Ramos (cell line): ENCODE data around the gene TSPAN3.

Source experiments
- in situ Hi-C: fragments of 300-500 bp; cut with MboI; formaldehyde crosslinking; loops from one replicate; pipeline ENCODE4 v1.14.3; 2022; ENCODE audit warnings: low sequenced_read_pairs; ENCODE audit not compliant: unreplicated experiment

TSPAN3 gene

DNA sequence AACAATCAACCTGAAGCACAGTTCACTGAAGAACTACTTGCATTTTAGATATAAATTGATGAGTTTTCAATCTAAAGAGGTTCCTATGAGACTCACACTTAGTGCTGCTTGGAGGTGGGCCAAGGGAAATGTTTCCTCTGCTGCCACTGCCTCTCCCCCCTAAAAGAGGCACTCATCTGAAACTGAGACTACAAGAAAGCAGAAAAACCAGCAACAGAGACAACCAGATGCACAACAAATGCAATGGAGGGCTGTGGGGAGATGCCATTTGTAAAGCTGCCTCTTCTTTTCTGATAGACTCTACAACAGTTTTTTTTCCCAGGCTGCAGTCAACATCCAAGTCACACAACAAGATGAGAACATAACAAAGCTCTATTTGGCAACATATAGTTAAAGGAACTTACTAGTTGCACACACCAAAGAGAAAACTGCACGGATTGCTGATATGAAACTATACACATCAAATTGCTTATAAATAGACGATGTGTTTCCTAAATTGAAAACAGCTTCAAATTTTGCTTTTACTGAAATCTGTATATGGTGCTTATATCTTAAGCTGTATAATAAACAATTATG lies 11.0 kb downstream of the TSPAN3 start:
- in situ Hi-C loops, result no loop called here

DNA sequence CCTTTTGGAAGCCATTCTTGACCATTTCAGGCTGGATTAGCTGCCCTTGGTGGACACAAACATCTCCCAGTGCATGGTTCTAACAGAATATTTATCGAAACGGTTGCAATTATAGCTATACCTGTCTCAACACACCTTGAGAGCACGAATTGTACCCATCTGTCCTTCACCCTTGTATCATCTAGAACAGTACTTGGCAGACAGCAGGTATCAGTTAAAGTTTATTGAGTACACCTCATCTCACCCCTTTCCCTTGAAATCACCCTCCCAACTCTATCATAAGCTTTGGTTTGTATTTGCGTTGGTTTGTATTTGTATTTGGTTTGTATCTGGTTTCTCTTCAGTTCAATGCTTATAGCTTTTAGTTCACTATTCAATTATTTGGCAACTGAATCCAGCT lies 12.4 kb downstream of the TSPAN3 start:
- in situ Hi-C loops, result no loop called here

DNA sequence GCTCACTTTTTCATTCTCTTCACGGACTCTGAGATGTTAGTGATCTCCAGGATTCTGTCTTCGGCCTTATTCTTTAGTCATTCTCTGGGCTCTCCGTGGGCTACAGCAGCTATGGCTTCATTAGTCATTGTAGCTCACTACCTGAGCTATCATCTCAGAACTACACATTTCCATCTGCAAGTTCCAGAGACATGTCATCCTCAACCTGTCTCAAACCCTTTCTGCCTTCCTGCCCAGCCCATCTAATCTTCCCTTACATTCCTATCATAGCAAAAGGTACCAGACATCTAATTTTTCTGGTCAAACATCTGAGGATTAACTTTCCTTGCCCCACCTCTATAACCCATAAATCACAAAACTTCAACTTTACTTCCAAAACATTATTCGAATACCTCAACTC lies 13.2 kb downstream of the TSPAN3 start:
- in situ Hi-C loops, result no loop called here

DNA sequence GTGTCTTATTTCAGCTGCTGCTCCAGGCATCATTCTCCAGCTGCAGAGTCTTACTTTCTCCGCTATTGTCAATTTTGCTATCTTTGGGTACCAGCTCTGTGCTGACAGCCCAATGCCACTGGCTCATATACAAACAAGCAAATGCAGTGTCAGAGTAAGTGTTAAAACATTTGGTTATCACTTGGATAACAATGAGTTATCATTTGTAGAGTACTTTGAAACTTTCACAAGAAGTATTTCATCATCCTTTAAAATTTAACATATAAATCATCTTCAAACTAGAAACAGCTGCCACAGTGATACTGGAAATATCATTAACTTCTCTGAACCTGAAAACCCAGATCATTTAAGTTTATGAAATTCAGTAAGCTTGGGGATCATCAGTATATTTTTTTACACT lies 13.8 kb downstream of the TSPAN3 start:
- in situ Hi-C loops, result no loop called here

DNA sequence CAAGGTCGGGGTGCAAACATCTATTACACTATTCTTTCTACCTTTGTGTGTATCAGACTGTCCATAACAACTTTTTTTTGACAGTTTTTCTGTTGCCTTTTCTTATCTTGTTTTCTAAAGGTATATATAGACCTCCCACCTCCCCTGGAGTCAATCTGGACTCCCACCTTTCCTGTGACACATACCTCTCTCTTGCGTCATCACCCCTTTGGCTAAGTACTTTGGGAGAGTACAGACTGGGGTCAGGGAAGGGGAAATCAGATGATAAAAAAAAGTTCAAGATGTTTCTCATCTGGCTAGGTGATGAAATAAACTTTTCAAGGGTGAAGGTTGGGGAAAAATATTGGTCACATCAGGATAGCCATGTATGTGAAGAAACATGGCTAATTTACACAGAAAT lies 17.2 kb downstream of the TSPAN3 start:
- in situ Hi-C loops, result no loop called here

DNA sequence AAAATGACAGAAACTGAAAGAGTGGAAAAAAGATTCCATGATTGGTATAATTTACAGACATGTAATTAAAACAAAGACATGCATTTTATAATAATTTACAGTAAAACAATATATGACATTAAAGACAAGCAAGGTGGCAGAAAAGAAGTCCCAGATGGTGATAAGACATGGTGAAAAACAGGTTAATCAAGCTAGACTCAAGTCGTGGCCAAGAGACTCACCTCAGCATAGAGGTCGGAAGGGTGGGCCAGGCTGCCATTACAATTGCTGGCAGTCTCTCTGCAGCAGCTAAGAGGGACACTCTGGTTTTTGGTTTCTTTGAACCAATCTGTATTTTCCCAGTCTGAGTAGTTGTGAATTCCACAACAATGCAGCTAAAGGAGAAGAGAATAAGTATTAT lies 18.4 kb downstream of the TSPAN3 start:
- in situ Hi-C loops, result no loop called here

DNA sequence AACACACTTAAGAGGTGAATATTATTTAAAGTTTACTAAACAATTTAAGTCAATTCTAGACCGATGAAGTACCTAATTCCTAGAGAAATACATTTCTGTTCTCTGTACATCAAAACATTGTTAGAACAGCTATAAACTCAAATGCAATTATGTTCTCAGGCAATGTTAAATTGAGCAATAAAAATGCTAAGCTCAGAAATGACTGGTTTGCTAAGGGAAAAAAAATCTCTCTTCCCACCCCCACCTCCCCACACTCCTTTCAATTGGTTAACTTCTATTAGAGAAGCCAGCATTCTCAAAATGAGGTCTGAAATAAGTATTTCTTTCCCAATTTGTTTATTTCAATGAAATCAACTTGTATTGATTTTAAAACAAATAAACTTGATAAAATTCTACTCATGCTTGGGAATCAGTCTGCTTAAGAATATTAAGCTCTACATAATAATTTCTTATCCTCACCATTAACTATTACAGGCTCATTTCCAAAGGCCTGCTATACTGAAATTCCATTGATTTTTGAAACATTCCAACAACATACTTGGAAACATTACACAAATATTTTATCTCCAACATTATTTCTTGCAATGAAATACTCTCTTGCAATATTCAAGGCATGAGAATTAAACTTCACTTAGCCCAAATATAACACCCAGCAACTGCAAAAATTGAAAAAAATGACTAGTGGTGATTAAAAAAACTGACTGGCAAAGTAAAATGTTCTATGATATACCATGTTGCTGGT lies 22.6 kb downstream of the TSPAN3 start:
- in situ Hi-C loops, result no loop called here

DNA sequence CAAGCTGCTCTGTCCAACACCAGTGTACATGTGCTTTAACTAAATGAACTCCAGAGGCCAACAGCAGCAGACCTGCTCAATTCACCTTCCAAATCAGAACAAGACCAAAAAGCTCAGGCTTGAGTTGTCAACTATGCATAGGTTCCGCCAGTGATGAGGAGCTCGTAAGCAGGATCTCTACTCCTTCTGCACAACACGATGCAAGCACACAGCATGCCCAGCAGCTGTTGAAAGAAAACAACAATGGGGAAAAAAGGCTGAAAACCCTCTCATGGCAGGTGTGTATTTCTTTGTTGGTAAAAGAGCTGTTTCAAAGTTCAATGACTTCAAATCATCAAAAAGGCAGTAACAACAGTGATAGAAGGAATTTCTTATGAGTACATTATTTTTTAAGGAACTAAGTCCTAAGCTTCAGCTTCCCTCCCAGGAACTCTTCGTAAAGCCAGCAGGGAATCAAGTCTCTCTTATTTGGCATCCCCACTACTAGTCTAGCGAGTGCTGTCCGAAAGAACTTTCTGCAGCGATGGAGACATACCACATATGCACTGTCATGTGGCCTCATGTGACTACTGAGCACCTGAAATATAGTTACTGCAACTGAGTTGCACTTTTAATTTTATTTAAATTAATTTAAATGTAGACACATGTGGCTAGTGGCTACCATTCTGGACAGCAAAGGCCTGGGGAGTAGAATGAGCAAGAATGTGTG lies 24.1 kb downstream of the TSPAN3 start:
- in situ Hi-C loops, result no loop called here

DNA sequence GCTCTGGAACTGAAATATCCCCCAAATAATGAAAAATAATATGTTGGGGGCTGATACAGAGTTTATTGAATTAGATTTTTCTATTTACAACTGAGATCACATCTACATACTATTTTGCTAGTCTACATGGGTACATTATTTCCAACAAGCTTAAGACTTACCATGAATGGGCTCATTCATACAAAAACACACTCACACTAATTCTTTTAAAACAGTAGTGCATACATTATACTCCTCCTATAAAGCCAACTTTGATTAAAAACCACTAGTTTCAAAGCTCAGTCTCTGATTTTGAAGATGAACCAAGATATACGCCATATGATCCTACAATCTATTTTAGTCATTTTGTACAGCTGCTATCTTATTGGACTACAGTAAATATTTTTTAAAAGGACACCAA lies 24.9 kb downstream of the TSPAN3 start:
- in situ Hi-C loops, result no loop called here

DNA sequence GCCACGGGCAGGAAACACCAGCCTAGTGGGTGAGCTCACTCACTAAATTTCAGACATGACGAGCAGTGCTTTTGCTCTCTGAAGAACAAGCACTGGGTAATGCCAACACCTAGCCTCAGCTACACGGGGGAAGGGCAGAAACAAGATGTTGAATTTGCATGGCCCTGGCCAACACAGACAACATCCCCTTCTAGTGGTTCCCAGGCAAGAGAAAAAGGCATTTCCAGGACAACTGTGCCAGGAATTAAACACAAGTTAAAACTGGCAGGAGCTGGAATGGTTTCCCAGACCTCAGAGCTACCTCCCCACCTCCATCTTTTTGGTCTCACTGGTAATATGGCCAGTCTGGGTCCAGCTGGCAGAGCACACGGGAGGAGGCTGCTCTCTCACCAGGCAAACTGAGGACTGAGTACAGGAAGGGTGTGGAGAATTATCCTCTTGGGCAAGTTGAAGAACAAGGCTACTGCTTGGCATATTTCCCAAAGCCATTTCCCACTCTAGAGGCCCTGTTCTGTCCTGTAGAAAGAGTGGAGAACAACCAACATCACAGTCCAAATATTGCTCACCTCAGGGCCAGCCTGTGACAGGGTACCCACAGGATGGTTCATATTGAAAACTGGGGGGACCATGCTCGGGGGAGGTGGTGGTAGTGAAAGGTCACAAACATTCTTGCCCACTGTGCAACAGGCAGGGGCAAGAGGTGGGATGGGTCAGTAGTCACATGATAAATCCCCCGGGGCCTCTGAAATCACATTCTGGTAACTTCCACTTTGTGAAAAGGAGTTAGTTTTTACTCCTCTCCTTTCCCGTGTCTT lies 26.5 kb downstream of the TSPAN3 start:
- in situ Hi-C loops, result no loop called here

DNA sequence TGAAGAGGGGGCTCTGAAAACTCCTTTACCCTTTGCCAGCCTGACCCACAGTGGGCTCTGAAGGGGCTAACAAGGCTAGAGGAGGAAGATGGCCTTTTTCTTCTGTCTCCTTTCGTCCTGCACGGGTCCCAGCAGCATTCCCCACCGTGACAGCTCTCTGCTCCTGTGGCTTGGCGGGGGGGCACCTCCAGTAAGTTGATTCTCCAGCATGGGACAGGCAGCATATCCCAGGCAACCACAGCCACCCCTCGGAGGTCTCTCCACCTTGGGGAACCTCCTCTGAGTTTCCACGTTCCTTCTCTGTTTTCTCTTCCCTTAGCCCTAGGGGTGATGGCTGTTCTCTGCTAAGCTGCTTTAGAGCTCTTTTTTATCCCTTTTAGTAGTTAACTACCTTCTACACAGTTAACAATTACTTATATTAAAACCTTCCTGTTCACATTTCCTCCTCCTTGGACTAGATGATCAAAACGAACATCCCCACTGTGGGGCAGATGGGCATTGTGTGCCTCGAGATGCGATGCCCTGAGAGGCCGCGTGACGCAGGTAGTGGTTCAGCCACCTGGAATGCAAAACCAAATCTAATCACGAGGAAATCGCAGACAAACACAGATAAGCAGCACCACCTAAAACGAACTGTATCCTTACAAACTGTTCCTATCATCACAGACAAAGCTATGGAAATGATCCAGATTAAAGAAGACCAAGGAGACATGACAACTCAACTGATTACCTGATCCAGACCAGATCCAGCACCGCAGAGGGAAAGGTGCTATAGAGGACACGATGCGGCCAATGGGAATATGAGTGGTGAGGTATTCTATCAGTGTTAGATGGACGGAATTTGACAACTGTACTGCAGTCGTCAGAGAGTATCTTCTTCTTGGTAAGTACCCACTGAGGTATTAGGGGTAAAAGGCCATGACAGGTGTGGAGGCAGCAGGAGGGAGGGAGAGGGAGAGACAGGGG lies 27.7 kb downstream of the TSPAN3 start:
- in situ Hi-C loops, result no loop called here

DNA sequence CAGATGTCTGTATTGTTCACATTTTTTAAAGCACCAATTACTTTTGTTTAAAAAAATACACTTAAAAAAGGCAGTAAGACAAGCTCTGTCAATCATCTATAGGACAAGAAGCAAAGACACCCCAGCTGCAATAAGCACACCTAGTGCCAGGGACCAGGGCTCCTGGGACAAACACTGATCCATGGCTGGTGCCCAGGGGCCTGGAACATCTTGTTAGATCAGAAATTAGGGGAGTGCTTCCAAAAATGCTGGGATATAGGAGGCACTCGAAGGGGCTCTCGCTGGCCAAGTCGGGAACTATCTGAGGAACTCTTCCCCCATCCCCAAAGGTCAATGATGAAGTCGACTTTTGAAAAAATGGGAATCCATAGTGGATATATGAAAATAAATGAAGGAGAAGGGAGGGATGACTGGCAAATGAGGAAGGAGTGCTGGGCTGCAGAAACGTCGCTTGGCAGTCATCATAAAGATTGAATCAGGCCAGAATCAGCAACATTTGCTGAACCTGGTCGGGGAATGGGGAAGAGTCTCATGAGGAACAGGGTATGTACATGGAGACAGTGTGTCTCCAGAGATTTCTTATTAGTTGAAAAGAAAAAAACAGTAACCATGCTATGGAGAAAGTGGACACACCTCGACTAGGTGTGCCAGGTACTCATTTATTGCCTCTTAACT lies 28.5 kb downstream of the TSPAN3 start:
- in situ Hi-C loops, result no loop called here

DNA sequence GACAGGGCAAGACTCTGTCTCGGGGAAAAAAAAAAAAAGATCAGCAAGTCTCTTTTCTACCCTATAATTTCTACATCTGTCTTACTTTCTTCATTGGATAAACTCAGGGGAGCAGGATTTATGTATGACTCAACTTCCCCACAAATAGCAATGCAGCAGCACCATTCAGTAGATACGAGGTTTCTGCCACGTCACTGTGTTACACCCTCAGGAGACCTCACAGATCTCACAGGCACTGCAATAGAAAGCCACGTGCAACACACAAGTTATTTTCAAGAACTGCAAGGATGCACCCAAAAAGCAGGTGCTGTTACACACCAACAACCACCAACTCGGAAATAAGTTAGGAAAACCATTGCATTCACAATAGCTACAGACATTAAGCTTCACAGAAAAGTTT lies 30.2 kb downstream of the TSPAN3 start:
- in situ Hi-C loops, result no loop called here

DNA sequence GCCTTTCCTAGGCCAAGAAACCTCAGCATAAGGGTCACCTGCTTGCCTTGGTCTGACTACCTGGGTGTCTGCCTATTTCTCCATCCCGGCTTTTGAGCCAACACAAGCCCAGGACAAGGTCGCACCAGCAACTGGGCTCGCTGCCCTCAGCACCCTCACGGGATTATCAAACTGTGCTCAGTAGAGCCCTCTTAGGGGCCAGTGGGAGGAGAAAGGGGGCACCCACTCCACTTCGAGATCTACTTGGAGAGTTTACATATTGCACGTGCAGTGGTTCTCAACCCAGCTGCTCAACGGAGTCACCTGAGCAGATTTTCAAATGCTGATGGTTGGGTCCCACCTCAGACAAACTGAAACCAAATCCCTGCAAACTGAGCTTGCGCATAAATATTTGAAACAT lies 31.1 kb downstream of the TSPAN3 start:
- in situ Hi-C loops, result no loop called here

DNA sequence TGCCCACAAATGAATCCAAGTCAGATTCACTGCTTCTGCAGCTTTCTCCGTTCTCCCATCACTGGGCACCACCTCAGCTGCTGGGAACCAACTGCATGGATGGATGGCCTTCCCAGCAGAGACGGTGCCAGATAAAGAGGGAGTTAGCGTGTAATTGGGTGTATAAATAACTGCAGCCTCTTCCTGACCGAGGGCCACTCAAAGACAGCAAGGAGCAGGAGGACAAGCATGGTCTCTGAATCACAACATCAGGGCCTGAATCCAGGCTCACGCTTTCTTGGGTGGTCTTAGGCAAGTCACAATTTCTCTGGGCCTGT lies 31.7 kb downstream of the TSPAN3 start:
- in situ Hi-C loops, result no loop called here

DNA sequence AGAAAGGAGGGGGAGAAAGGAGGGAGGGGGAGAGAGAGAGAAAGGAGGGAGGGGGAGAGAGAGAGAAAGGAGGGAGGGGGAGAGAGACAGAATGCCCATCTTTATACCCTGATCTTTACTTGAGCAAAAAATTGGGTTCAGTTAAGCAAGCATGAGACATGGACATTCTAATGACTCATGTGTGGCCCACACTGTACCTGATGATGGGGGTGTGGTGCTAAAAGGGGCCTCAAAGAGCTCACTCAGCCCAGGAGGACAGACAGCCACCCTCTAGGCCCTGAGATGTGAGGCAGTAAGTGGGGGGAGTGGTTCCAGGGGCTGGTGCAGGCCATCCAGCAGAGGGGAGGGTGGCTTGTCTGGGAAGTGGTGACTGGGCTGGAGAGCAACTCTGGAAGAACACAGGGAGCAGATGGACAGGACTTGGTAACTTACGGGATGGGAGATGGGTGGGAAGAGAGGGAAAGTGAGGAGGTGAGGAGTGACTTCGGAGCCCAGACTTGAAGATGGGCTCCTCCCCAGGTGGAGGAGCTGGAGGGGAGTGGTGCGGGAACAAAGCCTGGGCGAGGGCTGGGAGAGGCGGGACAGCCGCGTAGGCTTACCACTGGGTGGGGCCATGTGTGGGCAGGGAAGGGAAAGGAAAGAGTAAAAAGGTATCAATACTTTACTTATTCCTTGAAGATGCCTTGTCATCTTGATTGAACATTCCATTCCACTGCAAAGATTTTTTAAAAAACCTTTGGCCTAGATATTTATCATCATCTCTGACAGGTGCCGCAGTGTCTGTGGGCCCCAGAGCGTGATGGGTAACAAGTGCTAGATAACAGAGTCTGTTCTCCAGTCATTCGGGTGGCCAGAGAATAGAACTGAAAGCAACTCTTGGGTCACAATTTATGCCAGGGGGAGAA lies 32.3 kb downstream of the TSPAN3 start:
- in situ Hi-C loops, result no loop called here

DNA sequence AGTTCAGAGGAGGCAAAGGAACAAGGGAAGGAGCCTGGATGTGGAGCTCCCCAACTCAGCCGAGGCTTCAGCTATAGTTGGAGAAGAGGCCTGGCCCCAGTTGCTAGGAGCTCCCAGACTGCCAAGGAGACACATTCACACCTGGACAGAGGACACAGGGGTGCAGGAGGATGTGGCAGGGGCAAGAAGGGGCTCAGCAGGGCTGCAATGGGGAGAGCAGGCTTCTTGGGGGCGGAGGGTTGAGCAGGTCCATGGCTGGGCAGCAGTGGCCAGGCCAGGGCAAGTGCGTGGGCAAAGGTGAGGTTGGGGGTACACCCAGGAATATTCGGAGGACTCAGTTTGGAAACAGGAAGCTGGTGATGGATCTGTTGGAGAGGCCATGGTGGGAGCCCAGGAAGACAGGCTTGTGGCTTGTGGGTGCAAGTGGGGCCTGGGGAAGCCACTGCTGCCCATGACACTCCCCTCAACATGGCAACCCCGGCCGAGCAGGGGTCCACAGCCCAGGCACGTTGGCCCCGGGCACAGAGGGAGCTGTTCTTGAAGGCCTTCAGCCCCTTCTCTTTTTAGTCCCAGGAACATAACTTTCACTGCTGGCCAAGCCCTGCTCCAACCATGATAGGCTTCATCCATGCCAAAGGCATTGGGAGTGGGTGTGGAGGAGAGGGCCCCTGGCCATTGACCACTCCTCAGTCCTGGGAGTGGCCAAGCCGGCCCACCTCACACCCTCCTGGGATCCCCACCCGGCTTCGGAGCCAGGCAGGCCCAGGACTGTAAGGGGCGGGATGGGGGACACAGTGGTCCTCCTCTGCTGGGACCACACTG lies 33.3 kb downstream of the TSPAN3 start:
- in situ Hi-C loops, result no loop called here
